Brain microvascular endothelial cell (primary cell): ENCODE results near the gene SULT1A1.

Experiments used
- DNase-seq: peaks from one replicate; pipeline ENCODE4 v3.0.0-alpha.2; 2020
- H3K27ac ChIP-seq: fragments of 250-450 bp; sonication (Bioruptor Pico); 2 replicates; pipeline ENCODE4 v1.5.1; 2020; ENCODE audit warnings: mild to moderate bottlenecking, moderate library complexity
- H3K27me3 ChIP-seq: fragments of 250-450 bp; sonication (Bioruptor Pico); replicated peaks from 2 replicates; pipeline ENCODE4 v1.5.1; 2020; ENCODE audit warnings: mild to moderate bottlenecking
- H3K36me3 ChIP-seq: fragments of 250-450 bp; sonication (Bioruptor Pico); replicated peaks from 2 replicates; pipeline ENCODE4 v1.5.1; 2020; ENCODE audit warnings: mild to moderate bottlenecking
- H3K4me3 ChIP-seq: 2 replicates; pipeline ENCODE4 v1.5.1; 2011; ENCODE audit warnings: low read depth, mild to moderate bottlenecking, control low read depth, low read length, moderate library complexity
- in situ Hi-C: cut with HindIII; loops from 2 replicates; pipeline ENCODE4 v1.10.0; 2017; ENCODE audit warnings: low sequenced_read_pairs, low pct_ligation_motif_present
- TF ChIP-seq, protein P1 (sequence below): IDR thresholded peaks from 2 replicates; pipeline ENCODE4 v1.5.1; 2011; ENCODE audit warnings: low read depth, mild to moderate bottlenecking, moderate library complexity, low read length, control low read depth, inconsistent platforms; ENCODE audit errors: missing control alignments

The SULT1A1 gene

DNA sequence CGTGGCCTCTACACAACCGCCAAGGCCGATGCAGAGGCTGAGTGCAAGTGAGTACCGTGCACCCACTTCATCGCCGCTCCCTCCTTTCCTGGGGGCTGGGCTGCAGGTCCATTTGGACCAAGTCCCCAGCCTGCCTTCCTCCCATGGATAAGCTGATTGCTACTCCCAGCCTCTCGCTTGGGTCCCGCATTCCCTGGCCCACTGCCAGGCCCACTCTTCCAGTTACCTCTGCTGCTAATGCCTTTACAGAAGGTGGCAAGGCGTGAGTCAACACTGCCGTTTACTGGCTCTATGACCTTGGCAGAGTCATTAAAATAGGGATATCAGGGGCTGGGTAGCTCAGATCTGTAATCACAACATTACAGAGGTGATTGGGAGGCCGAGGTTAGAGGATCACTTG lies 24.2 kb downstream of the SULT1A1 start:
- no peak overlapping the region for H3K4me3 ChIP-seq
- in situ Hi-C loops, result no loop called here
- TF ChIP-seq, protein P1, sequence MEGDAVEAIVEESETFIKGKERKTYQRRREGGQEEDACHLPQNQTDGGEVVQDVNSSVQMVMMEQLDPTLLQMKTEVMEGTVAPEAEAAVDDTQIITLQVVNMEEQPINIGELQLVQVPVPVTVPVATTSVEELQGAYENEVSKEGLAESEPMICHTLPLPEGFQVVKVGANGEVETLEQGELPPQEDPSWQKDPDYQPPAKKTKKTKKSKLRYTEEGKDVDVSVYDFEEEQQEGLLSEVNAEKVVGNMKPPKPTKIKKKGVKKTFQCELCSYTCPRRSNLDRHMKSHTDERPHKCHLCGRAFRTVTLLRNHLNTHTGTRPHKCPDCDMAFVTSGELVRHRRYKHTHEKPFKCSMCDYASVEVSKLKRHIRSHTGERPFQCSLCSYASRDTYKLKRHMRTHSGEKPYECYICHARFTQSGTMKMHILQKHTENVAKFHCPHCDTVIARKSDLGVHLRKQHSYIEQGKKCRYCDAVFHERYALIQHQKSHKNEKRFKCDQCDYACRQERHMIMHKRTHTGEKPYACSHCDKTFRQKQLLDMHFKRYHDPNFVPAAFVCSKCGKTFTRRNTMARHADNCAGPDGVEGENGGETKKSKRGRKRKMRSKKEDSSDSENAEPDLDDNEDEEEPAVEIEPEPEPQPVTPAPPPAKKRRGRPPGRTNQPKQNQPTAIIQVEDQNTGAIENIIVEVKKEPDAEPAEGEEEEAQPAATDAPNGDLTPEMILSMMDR, result no peak
- no peak for DNase-seq
- no peak overlapping the region for H3K27ac ChIP-seq
- H3K27me3 ChIP-seq, result no peaks in the 10 kb centered on the region
- H3K36me3 ChIP-seq, result peaks cover 9% of the 10 kb centered on the region

DNA sequence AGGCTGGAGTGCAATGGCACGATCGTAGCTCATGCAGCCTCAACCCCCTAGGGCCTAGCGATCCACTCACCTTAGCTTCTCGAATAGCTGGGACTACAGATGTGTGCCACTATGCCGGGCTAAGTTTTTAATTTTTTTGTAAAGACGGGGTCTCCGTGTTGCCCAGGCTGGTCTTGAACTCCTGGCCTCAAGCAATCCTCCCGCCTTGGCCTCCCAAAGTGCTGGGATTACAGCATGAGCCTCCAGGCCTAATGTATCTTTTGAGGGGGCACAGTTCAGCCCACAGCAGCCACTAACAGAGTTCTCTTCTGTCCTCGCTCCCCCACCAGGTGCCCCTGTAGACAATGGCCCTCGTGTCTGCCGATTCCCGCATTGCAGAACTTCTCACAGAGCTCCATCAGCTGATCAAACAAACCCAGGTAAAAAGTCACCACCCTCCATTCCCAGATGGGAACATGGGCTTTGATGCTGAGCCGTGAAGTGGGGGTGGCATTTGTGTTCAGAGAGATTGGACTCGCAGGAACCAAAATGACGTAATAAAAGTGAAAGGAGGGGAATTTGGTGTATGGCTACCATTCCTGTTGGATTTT lies 29.0 kb downstream of the SULT1A1 start:
- no peak for DNase-seq
- TF ChIP-seq, protein P1, result no peak
- Histone ChIP-seq H3K27ac (no peak overlapping the region), H3K36me3 (peaks cover 2% of the 10 kb centered on the region), H3K4me3 (no peak overlapping the region), H3K27me3 (no peaks in the 10 kb centered on the region)
- in situ Hi-C loops, result no loop called here

DNA sequence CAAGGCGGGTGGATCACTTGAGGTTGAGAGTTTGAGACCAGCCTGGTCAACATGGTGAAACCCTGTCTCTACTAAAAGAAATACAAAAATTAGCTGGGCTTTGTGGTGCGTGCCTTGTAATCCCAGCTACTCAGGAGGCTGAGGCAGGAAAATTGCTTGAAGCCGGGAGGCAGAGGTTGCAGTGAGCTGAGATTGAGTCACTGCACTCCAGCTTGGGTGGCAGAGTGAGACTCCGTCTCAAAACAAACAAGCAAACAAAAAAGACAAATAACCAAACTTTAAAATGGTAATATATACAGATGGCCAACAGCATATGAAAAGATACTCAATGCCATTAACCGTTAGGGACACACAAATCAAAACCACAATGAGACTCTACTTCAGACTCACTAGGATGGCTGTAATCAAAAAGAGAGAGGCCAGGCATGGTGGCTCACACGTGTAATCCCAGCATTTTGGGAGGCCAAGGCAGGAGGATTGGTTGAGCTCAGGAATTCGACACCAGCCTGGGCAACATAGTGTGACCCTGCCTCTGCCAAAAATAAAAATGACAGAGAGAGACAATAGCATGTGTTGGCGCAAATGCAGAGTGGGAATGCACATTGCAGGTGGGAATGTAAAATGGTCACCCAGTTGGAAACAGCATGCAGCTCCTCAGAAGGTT lies 34.3 kb downstream of the SULT1A1 start:
- Histone ChIP-seq H3K4me3 (no peak overlapping the region), H3K27ac (no peak overlapping the region), H3K36me3 (no peaks in the 10 kb centered on the region), H3K27me3 (no peaks in the 10 kb centered on the region)
- no peak for DNase-seq
- in situ Hi-C loops, result no loop called here
- TF ChIP-seq, protein P1, result no peak

DNA sequence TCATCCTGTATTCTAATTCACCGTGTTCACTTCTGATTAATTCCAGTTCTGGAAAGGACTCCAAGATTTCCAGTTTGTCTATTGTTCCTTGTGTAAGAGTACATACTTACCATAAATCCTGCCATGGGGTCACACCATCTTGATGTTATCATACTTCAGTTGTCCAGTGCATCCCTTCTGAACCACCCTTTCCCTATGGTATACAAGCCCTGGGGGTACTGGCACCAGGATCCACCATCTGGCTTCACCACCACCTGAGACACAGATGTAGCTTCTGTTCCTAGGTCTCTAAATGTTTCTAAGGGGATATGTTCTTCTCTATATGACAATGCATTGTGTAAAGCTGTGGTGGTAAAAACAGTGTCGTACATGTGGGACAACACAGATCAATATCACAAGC lies 34.9 kb downstream of the SULT1A1 start:
- H3K27me3 ChIP-seq, result no peaks in the 10 kb centered on the region
- in situ Hi-C loops, result no loop called here
- H3K4me3 ChIP-seq, result no peak overlapping the region
- no peaks in the 10 kb centered on the region for H3K36me3 ChIP-seq
- TF ChIP-seq, protein P1, result no peak
- no peak for DNase-seq
- H3K27ac ChIP-seq, result no peak overlapping the region

DNA sequence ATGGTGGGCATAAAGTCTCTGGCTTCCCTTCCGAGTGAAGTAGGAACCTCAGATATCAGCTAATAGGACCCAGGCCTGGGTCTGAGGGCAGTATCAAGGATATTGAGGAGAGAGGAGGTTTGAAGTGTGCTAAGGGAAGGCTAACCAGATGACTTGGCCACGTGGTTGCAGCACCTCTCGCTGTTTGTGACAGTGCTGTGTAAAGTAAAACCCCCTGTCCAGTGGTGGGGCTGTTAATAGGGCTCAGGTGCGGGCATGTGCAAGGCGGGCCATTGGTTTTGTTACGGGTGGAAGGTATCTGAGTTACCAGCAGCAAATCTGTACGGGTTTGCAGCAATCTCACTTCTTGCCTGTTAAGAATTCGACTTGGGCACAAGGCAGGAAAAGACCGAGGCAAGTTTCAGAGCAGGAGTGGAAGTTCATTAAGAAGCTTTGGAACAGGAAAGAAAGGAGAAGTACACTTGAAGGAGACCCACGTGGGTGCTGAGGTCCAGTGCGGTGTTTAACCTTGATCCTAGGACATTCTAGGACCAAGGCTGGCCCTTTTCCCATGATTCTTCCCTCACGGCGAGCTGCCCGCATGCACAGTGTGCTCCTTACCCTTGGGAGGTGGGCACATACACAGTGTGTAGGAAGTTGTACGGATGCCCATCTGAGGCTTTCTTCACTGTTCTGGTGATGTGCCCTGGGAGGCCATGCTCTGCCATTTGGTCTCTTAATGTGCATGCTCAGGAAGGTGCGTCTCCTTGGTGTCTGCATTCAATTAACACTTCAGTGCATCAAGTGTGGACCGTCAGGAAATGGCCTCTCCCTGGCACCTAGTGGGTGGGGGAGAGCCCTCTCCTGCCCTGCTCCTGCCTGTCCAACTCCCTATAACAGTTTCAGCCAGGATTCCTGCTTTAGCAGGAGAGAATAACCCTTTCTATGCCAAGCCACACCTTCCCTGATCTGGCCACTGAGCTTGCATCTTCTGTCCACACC lies 35.8 kb downstream of the SULT1A1 start:
- H3K27ac ChIP-seq, result no peak overlapping the region
- in situ Hi-C loops, result no loop called here
- DNase-seq, result no peak
- H3K36me3 ChIP-seq, result no peaks in the 10 kb centered on the region
- H3K4me3 ChIP-seq, result no peak overlapping the region
- TF ChIP-seq, protein P1, result no peak
- no peaks in the 10 kb centered on the region for H3K27me3 ChIP-seq
